Brain microvascular endothelial cell (primary cell): ENCODE data around the gene NCKIPSD.

Source experiments
- DNase-seq: peaks from one replicate; pipeline ENCODE4 v3.0.0-alpha.2; 2020
- H3K27ac ChIP-seq: fragments of 250-450 bp; sonication (Bioruptor Pico); 2 replicates; pipeline ENCODE4 v1.5.1; 2020; ENCODE audit warnings: mild to moderate bottlenecking, moderate library complexity
- H3K27me3 ChIP-seq: fragments of 250-450 bp; sonication (Bioruptor Pico); replicated peaks from 2 replicates; pipeline ENCODE4 v1.5.1; 2020; ENCODE audit warnings: mild to moderate bottlenecking
- H3K36me3 ChIP-seq: fragments of 250-450 bp; sonication (Bioruptor Pico); replicated peaks from 2 replicates; pipeline ENCODE4 v1.5.1; 2020; ENCODE audit warnings: mild to moderate bottlenecking
- H3K4me3 ChIP-seq: 2 replicates; pipeline ENCODE4 v1.5.1; 2011; ENCODE audit warnings: low read depth, mild to moderate bottlenecking, control low read depth, low read length, moderate library complexity
- CTCF ChIP-seq: IDR thresholded peaks from 2 replicates; pipeline ENCODE4 v1.5.1; 2011; ENCODE audit warnings: low read depth, mild to moderate bottlenecking, moderate library complexity, low read length, control low read depth, inconsistent platforms; ENCODE audit errors: missing control alignments
- in situ Hi-C: cut with HindIII; loops from 2 replicates; pipeline ENCODE4 v1.10.0; 2017; ENCODE audit warnings: low sequenced_read_pairs, low pct_ligation_motif_present

Gene NCKIPSD

GRCh38 chr3:48650723-48651122 lies 35.0 kb downstream of the NCKIPSD start:
- Histone ChIP-seq H3K36me3 (no peaks in the 10 kb centered on the region), H3K27ac (no peak overlapping the region), H3K27me3 (no peaks in the 10 kb centered on the region), H3K4me3 (no peak overlapping the region)
- no peak for TF ChIP-seq CTCF
- DNase-seq = no peak
- in situ Hi-C loops = no loop called here

- no peak for TF ChIP-seq CTCF
- Histone ChIP-seq H3K4me3 (no peak overlapping the region), H3K27me3 (no peaks in the 10 kb centered on the region), H3K27ac (no peak overlapping the region), H3K36me3 (no peaks in the 10 kb centered on the region)
- in situ Hi-C loops = no loop called here
- DNase-seq = no peak
These were observed 37.4 kb downstream of the NCKIPSD start for GRCh38 chr3:48648188-48648850.

GRCh38 chr3:48647714-48648113 lies 38.0 kb downstream of the NCKIPSD start:
- Histone ChIP-seq H3K27me3 (no peaks in the 10 kb centered on the region), H3K27ac (no peak overlapping the region), H3K36me3 (no peaks in the 10 kb centered on the region), H3K4me3 (no peak overlapping the region)
- in situ Hi-C loops = no loop called here
- DNase-seq = no peak
- TF ChIP-seq CTCF = no peak

- Histone ChIP-seq H3K4me3 (no peak overlapping the region), H3K36me3 (no peaks in the 10 kb centered on the region), H3K27ac (no peak overlapping the region), H3K27me3 (no peaks in the 10 kb centered on the region)
- DNase-seq = no peak
- in situ Hi-C loops = no loop called here
- TF ChIP-seq CTCF = no peak
These were observed 40.6 kb downstream of the NCKIPSD start for GRCh38 chr3:48644898-48645760.

- TF ChIP-seq CTCF = no peak
- no peaks in the 10 kb centered on the region for H3K36me3 ChIP-seq
- DNase-seq = no peak
These were observed 43.1 kb downstream of the NCKIPSD start for GRCh38 chr3:48642605-48643004.

More at GRCh38 chr3:48642605-48643004, 43.1 kb downstream of the NCKIPSD start:
- no peak overlapping the region for H3K4me3 ChIP-seq
- no peaks in the 10 kb centered on the region for H3K27me3 ChIP-seq
- no peak overlapping the region for H3K27ac ChIP-seq
- in situ Hi-C loops = no loop called here
